Upper lobe of left lung (tissue), 6 donors: ENCODE results near the gene OR51B5. TPM values are rescaled to one million over a fixed set of nuclear protein-coding genes. Genes with fewer than 3 reads are reported as not detected.

Source experiments
- ATAC-seq, 2 donors: fragments of 200-7000 bp; cut with Tn5 transposase; one replicate each; pipeline ENCODE4 v1.9.1; 2022; ENCODE audit warnings: mild to moderate bottlenecking in 2 of 2, moderate library complexity in 2 of 2; ENCODE audit not compliant: low FRiP score in 2 of 2
- DNase-seq, 2 donors: peaks; one replicate each; pipeline ENCODE4 v3.0.0-alpha.2; 2019 to 2020
- H3K27ac ChIP-seq, 4 donors: fragments of 200-600 bp; sonication (generic); one replicate each; pipeline ENCODE4 v1.5.1; 2016 to 2019
- H3K27me3 ChIP-seq, 4 donors: fragments of 200-600 bp; sonication (generic); one replicate each; pipeline ENCODE4 v1.5.1; 2017 to 2019
- H3K36me3 ChIP-seq, 4 donors: fragments of 200-600 bp; sonication (generic); one replicate each; pipeline ENCODE4 v1.5.1; 2016 to 2019
- H3K4me1 ChIP-seq, 4 donors: fragments of 200-600 bp; sonication (generic); one replicate each; pipeline ENCODE4 v1.5.1; 2018 to 2019
- H3K4me3 ChIP-seq, 4 donors: fragments of 200-600 bp; sonication (generic); one replicate each; pipeline ENCODE4 v1.5.1; 2017 to 2019; ENCODE audit warnings: mild to moderate bottlenecking in 2 of 4, moderate library complexity in 1 of 4
- H3K9me3 ChIP-seq, 4 donors: fragments of 200-600 bp; sonication (generic); one replicate each; pipeline ENCODE4 v1.5.1; 2018 to 2019
- EP300 ChIP-seq, 4 donors: sonication (generic); formaldehyde crosslinking; IDR thresholded peaks; one replicate each; pipeline ENCODE4 v1.5.1; 2017; ENCODE audit warnings: antibody characterized with exemption in 4 of 4, control low read depth in 2 of 4
- POLR2A ChIP-seq, 4 donors: fragments of 450-650 bp; IDR thresholded peaks; one replicate each; pipeline ENCODE4 v1.5.1; 2016 to 2017; ENCODE audit warnings: antibody characterized with exemption in 4 of 4, mild to moderate bottlenecking in 2 of 4
- POLR2AphosphoS5 ChIP-seq, 2 donors: sonication (generic); formaldehyde crosslinking; IDR thresholded peaks; one replicate each; pipeline ENCODE4 v1.5.1; 2017; ENCODE audit warnings: antibody characterized with exemption in 2 of 2
- WGBS, 2 donors: methylation state at CpG; one replicate each; pipeline ENCODE4 v1.1.5; 2017 to 2018; 5-methylcytosine and 5-hydroxymethylcytosine counted together
- total RNA-seq, 6 donors: library from RNA; depleted of rRNA in 4 of 6; stranded (reverse); fragments of >200 nt in 4 of 6; gene quantifications; one replicate each; pipeline versions ENCODE4 v1.1.0 to v1.2.1, GENCODE V29; 2016 to 2021
- TF ChIP-seq, protein P1 (sequence below), 6 experiments: fragments of 450-650 bp in 4 of 6; fragments of 200-600 bp in 2 of 6; sonication (generic) in 2 of 6; IDR thresholded peaks; one replicate each; pipeline ENCODE4 v1.5.1; 2016 to 2019; ENCODE audit warnings: antibody characterized with exemption in 6 of 6
- donor health status: DM: no; HTN: no; CAD: no; lungs with moderate emphysema.
- donor health status: DM: no; HTN: yes; CAD: no; lungs with severe emphysema.

OR51B5 gene
- total RNA-seq, 6 donors from 2014 or later: 0.26 to 2.0 (median 0.30) TPM; not detected in 3

- ATAC-seq: peak; percentile 66 to 80
- H3K4me1 ChIP-seq: no peaks in the 10 kb centered on the region
- H3K4me3 ChIP-seq: no peak overlapping the region
- TF ChIP-seq, protein P1, sequence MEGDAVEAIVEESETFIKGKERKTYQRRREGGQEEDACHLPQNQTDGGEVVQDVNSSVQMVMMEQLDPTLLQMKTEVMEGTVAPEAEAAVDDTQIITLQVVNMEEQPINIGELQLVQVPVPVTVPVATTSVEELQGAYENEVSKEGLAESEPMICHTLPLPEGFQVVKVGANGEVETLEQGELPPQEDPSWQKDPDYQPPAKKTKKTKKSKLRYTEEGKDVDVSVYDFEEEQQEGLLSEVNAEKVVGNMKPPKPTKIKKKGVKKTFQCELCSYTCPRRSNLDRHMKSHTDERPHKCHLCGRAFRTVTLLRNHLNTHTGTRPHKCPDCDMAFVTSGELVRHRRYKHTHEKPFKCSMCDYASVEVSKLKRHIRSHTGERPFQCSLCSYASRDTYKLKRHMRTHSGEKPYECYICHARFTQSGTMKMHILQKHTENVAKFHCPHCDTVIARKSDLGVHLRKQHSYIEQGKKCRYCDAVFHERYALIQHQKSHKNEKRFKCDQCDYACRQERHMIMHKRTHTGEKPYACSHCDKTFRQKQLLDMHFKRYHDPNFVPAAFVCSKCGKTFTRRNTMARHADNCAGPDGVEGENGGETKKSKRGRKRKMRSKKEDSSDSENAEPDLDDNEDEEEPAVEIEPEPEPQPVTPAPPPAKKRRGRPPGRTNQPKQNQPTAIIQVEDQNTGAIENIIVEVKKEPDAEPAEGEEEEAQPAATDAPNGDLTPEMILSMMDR (IDR thresholded peaks at IDR 0.05): peak in 5 of 6 experiments; percentile 14 to 56 (median 55)
- TF ChIP-seq EP300 (IDR thresholded peaks at IDR 0.05): no peak
- H3K9me3 ChIP-seq: no peaks in the 10 kb centered on the region
- H3K27me3 ChIP-seq: no peaks in the 10 kb centered on the region
- DNase-seq: peak in 1 of 2 donors; percentile 38
- 72 to 77% methylated on average over 4 of the region's 4 CpGs for WGBS, 2 donors
- no peaks in the 10 kb centered on the region for H3K36me3 ChIP-seq
- no peak overlapping the region for H3K27ac ChIP-seq
Observed at GRCh38 chr11:5380740-5381342, 37.5 kb upstream of the OR51B5 start.

GRCh38 chr11:5369789-5370188, 26.5 kb upstream of the OR51B5 start:
- TF ChIP-seq POLR2A (IDR thresholded peaks at IDR 0.05): no peak
- TF ChIP-seq, protein P1 (IDR thresholded peaks at IDR 0.05): no peak
- no peak for TF ChIP-seq EP300 (IDR thresholded peaks at IDR 0.05)
- no peak for TF ChIP-seq POLR2AphosphoS5 (IDR thresholded peaks at IDR 0.05)

GRCh38 chr11:5368502-5369043, 25.2 kb upstream of the OR51B5 start:
- no peak overlapping the region for H3K4me3 ChIP-seq
- H3K9me3 ChIP-seq: no peaks in the 10 kb centered on the region
- no peaks in the 10 kb centered on the region for H3K36me3 ChIP-seq
- no peaks in the 10 kb centered on the region for H3K4me1 ChIP-seq
- ATAC-seq (no peak), DNase-seq (no peak)
- no peaks in the 10 kb centered on the region for H3K27me3 ChIP-seq
- WGBS, 2 donors: 70 to 74% methylated on average over 3 of the region's 3 CpGs
- no peak overlapping the region for H3K27ac ChIP-seq
- TF ChIP-seq, protein P1 (IDR thresholded peaks at IDR 0.05): no peak
- no peak for TF ChIP-seq EP300 (IDR thresholded peaks at IDR 0.05)
- TF ChIP-seq POLR2A (IDR thresholded peaks at IDR 0.05): no peak
- no peak for TF ChIP-seq POLR2AphosphoS5 (IDR thresholded peaks at IDR 0.05)

More at GRCh38 chr11:5369789-5370188, 26.5 kb upstream of the OR51B5 start:
- H3K27ac ChIP-seq: no peak overlapping the region
- H3K27me3 ChIP-seq: no peaks in the 10 kb centered on the region
- no peak for ATAC-seq
- H3K9me3 ChIP-seq: no peaks in the 10 kb centered on the region
- no peak for DNase-seq
- H3K36me3 ChIP-seq: no peaks in the 10 kb centered on the region
- no peaks in the 10 kb centered on the region for H3K4me1 ChIP-seq
- no peak overlapping the region for H3K4me3 ChIP-seq

- ATAC-seq: no peak
- no peak for DNase-seq
- 61 to 84% methylated on average over 2 of the region's 2 CpGs for WGBS, 2 donors
Observed at GRCh38 chr11:5367448-5368074, 24.2 kb upstream of the OR51B5 start.

More at GRCh38 chr11:5367448-5368074, 24.2 kb upstream of the OR51B5 start:
- no peak for TF ChIP-seq POLR2AphosphoS5 (IDR thresholded peaks at IDR 0.05)
- TF ChIP-seq POLR2A (IDR thresholded peaks at IDR 0.05): no peak
- TF ChIP-seq, protein P1 (IDR thresholded peaks at IDR 0.05): no peak
- TF ChIP-seq EP300 (IDR thresholded peaks at IDR 0.05): no peak
- Histone ChIP-seq H3K4me1 (no peaks in the 10 kb centered on the region), H3K9me3 (no peaks in the 10 kb centered on the region), H3K4me3 (no peak overlapping the region), H3K27ac (no peak overlapping the region), H3K36me3 (no peaks in the 10 kb centered on the region), H3K27me3 (no peaks in the 10 kb centered on the region)
